H4 (cell line): ENCODE data around the gene RBM39. TPM values are rescaled to one million over a fixed set of nuclear protein-coding genes. Genes with fewer than 3 reads are reported as not detected.
"Not testable (repeated sequence)": the region's sequence is repeated elsewhere in the genome, so short reads cannot be mapped to it uniquely, and the experiment has no call there.

Source experiments
- DNase-seq: peaks from one replicate; pipeline ENCODE4 v3.0.0-alpha.2; 2015; ENCODE audit warnings: low spot score
- total RNA-seq: library from RNA; depleted of rRNA; stranded (reverse); fragments of >200 nt; shearing (Covaris generic); gene quantifications from 2 replicates; pipeline ENCODE4 v1.2.3, GENCODE V29; 2014

Gene RBM39
- total RNA-seq, 1 experiment from 2014 or later: 162 TPM

GRCh38 chr20:35726842-35727711 is 15.0 kb downstream of the RBM39 start:
- no peak for DNase-seq

DNA sequence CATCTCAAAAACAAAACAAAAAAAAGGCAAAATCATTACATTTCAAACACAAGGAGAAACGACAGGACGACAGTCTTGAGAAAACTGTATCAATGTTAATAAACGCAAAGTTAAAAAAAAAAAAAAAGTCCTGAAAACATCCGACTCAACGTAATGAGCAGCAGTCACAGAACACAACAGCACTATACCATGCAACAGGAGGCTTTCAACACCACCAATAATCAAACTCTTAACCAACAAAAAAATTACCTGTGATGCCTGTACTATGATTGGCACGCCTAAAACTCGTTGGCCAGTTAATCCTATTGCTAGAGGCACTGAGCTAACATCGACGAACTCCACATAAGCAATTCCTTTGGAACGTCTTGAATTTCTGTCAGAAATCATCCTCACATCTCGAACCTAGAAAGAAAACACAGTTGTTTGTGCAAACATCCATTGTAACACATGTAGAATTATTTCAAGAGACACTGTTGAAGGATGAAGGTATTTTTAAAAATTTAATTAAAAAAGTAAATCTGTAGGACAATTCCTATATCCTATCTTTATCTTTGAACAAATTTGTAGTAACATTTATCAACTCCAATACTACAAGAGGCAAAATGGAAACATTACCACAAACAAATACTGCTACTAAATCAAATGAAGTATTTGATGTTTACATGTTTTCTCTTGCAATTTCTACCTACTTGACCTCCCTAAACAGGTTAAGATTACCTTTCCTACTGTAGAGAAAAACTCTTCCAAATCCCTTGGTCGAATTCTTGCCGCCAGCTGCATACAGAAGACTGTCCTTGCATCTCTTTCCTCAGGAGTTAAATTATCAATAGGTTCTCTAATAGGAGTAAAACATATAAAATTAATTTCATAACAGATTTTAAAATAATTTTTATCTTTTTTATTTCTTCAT is 17.5 kb downstream of the RBM39 start:
- DNase-seq: no peak

- DNase-seq: not testable (repeated sequence)
These were observed 18.3 kb downstream of the RBM39 start for GRCh38 chr20:35723652-35724320.

GRCh38 chr20:35723275-35723639 is 18.8 kb downstream of the RBM39 start:
- DNase-seq: not testable (repeated sequence)

DNA sequence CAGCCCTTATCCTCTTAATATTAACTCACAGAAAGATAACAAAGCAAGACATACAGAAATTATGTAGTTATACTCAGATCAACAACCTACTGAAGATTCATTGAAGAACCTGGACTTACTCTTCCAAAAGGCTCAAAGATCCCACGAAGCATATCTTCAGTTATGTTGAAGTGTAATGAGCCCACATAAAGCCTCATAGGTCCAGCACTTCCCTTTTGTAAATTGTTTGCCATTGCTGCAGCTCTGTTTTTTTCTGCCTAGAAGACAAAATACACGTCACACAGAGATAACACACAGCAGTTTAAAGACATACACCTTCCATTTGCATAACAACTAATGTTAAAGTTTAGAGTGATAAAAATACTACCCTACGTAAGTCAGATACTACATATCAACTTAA is 20.4 kb downstream of the RBM39 start:
- DNase-seq: no peak

- DNase-seq: no peak
These were observed 20.8 kb downstream of the RBM39 start for GRCh38 chr20:35721219-35721618.

DNA sequence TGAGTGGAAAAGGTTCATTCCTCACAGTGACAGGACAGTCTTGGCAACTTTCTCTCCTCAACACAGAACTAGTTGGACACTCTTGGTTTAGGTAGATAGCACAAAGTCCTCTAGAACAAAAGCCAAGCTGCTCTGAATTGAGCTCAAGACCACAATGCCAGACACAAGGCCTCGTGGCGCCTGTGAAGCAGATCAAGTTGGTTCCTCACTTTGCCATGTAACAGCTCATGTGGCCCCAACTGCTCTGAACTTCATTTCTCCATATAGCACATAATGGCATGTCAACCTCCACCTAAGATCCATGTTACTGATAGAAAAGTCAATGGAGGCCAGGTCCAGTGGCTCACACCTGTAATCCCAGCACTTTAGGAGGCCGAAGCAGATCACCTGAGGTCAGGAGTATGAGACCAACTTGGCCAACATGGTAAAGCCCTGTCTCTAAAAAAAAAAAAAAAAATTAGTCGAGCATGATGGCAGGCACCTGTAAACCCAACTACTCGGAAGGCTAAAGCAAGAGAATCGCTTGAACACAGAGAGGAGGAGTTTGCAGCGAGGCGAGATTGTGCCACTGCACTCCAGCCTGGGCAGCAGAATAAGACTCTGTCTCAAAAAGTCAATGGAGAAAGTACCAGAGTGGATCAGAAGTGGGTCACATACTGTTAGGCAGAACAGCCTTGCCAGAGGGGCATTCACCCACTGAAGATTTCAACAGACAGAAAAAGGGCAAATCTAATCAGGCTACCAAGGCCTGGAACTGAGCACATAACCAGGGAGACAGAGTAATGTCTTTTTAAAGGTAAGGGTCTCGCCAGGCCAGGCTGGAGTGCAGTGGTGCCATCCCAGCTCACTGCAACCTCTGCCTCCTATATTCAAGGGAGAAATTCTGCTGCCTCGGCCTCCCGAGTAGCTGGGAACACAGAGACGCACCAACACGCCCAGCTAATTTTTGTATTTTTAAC is 21.6 kb downstream of the RBM39 start:
- no peak for DNase-seq

GRCh38 chr20:35719717-35720116 is 22.3 kb downstream of the RBM39 start:
- DNase-seq: no peak

- DNase-seq: no peak
These were observed 23.0 kb downstream of the RBM39 start for GRCh38 chr20:35718972-35719635.

DNA sequence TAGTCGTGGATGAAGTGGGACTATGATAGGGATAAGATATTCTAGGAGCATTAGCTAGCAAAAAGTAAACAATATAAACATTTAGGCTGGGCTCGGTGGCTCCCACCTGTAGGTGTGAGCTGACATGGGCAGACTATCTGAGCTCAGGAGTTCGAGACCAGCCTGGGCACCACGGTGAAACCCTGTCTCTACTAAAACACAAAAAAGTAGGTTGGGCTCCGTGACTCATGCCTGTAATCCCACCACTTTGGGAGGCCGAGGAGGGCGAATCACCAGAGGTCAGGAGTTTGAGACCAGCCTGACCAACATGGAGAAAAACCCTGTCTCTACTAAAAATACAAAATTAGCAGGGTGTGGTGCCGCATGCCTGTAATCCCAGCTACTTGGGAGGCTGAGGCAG is 23.7 kb downstream of the RBM39 start:
- not testable (repeated sequence) for DNase-seq

- DNase-seq: no peak
These were observed 25.7 kb downstream of the RBM39 start for GRCh38 chr20:35716330-35716729.

- no peak for DNase-seq
These were observed 26.4 kb downstream of the RBM39 start for GRCh38 chr20:35715652-35716051.

- DNase-seq: no peak
These were observed 27.9 kb downstream of the RBM39 start for GRCh38 chr20:35714127-35714526.

- DNase-seq: not testable (repeated sequence)
These were observed 28.9 kb downstream of the RBM39 start for GRCh38 chr20:35713120-35713519.

- DNase-seq: no peak
These were observed 30.4 kb downstream of the RBM39 start for GRCh38 chr20:35711588-35712209.

DNA sequence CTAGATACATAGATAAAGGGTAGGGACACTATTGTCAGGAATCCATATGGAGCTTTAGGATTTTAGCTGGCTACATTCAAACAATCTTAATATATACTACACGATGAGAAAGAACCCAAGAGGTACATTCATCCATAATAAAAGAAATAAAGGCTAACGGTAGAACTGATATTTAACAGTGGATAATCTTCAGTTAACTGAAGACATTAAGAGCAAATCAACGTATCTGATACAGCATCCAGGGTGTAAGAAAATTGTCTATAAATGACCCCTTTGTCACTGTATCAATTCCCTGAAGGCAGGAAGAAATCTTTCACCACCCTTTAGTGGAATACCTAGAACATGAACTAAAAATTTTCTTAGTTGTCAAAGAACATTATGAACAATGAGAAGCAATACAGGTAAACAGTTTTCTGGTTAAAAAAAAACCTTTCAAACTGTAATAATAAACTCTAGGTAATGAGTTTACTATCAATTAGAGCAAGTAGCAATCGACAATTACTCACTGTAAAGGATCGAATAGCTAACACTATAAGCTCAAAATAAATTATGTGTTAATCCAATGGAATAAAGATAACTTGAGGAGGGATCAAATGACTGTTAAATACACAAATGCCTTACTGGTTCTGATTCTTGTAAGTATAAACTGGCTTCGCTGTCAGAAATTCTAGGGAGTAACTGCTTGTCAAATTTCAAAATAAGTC is 31.0 kb downstream of the RBM39 start:
- no peak for DNase-seq

GRCh38 chr20:35710039-35710438 is 32.0 kb downstream of the RBM39 start:
- DNase-seq: no peak

DNA sequence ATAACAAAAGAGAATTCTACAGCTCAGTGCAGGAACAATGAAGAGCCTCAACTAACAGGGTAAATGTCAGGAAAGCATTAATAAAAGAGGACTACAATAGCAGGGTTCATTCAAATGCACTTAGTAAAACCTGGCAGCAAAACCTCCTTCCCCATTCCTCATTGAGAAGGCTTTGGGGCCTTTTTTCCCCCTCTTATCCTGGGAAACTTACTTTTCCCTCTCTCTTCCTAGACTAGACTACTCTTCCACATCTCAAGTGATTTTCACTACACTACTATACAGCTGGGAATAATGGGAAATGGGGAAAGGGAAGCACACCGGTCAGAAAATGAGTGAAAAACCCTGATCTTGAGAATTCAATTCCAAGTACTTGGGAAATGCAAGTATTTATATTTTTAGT is 32.8 kb downstream of the RBM39 start:
- no peak for DNase-seq

DNA sequence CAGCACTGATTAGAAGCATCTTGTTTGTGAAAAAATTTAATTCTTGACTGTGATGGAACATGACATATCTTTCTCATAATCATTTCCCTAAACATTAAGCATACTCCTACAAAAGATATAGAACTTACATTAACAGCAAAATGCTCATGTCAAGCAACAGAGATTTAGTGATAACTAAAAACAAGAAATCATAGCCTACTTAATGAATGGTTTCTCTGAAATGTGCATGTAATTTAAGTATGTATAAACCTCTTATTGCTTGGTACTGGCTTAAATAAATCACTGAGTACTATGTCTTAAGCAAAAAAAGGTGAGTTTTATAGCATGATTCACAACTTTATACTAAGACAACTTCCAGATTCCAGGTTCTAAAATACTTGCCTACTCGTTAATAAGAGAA is 33.6 kb downstream of the RBM39 start:
- DNase-seq: no peak
